Smooth muscle cell of the brain vasculature (primary cell): Measurements from ENCODE around the gene POU2AF3.

Source experiments
- DNase-seq: peaks from one replicate; pipeline ENCODE4 v3.0.0-alpha.2; 2012; ENCODE audit warnings: low read depth, low spot score

The POU2AF3 gene

GRCh38 chr11:111352935-111353710 is 54.8 kb downstream of the POU2AF3 start:
- DNase-seq = no peak

GRCh38 chr11:111353776-111354600 is 55.6 kb downstream of the POU2AF3 start:
- no peak for DNase-seq

GRCh38 chr11:111354601-111354891 is 56.2 kb downstream of the POU2AF3 start:
- DNase-seq = no peak

GRCh38 chr11:111355101-111355500 is 56.8 kb downstream of the POU2AF3 start:
- no peak for DNase-seq

- DNase-seq = no peak
Observed at GRCh38 chr11:111355956-111356659, 57.8 kb downstream of the POU2AF3 start.

- DNase-seq = no peak
Observed at GRCh38 chr11:111356660-111357048, 58.3 kb downstream of the POU2AF3 start.

GRCh38 chr11:111357150-111358037 is 59.0 kb downstream of the POU2AF3 start:
- no peak for DNase-seq
